Inflammatory macrophage treated with lipopolysaccharide for 4 hours (primary cell): ENCODE measurements around the gene IKZF3.
"Not testable (repeated sequence)": the region's sequence is repeated elsewhere in the genome, so short reads cannot be mapped to it uniquely, and the experiment has no call there.

Experiments used
- DNase-seq: peaks from one replicate; pipeline ENCODE4 v3.0.0-alpha.2; 2020

IKZF3 gene

DNA sequence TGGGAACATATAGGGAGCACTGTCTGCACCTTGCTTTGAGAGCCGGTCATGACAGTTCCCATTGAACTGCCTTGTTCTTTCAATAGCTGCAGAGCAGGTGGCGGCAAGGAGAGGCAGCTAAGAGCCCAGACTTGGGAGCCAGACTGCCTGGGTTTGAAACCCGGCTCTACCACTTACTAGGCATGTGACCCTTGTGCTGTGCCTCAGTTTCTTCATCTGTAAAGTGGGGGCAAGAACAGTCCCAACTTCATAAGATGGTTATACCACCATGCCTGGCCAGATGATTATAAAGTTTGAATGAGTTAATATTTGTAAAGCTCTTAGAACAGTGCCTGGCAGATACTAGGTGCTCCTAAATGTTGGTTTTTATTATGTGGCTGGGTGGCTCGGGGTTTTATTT is 149.9 kb downstream of the IKZF3 start:
- no peak for DNase-seq

- no peak for DNase-seq
Measured at GRCh38 chr17:39711851-39712250, 152.3 kb downstream of the IKZF3 start.

- not testable (repeated sequence) for DNase-seq
Measured at GRCh38 chr17:39711071-39711470, 153.0 kb downstream of the IKZF3 start.

DNA sequence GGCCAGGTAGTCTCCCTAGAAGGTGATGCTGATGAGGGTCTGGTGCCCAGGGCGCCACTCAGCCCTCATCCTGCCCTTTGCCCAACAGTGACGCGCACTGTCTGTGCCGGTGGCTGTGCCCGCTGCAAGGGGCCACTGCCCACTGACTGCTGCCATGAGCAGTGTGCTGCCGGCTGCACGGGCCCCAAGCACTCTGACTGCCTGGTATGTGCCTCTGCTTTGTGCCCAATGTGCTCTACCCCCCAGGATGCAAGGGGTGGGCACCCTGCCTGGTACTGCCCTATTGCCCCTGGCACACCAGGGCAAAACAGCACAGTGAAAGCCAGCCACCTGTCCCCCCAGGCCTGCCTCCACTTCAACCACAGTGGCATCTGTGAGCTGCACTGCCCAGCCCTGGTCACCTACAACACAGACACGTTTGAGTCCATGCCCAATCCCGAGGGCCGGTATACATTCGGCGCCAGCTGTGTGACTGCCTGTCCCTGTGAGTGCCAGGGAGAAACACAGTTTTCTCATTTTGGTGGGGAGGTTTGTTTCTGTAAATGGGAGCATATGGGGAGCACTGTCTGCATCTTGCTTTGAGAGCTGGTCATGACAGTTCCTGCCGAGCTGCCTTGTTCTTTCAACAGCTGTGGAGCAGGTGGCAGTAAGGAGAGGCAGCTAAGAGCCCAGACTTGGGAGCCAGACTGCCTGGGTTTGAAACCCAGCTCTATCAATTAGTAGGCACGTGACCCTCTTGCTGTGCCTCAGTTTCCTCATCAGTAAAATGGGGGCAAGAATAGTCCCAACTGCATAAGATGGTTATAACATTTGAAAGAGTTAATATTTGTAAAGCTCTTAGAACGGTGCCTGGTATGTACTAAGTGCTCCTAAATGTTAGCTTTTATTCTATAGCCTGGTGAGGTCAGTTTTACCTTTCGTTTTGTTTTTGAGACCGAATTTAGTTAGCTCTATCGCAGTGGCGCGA is 153.8 kb downstream of the IKZF3 start:
- DNase-seq, result no peak

DNA sequence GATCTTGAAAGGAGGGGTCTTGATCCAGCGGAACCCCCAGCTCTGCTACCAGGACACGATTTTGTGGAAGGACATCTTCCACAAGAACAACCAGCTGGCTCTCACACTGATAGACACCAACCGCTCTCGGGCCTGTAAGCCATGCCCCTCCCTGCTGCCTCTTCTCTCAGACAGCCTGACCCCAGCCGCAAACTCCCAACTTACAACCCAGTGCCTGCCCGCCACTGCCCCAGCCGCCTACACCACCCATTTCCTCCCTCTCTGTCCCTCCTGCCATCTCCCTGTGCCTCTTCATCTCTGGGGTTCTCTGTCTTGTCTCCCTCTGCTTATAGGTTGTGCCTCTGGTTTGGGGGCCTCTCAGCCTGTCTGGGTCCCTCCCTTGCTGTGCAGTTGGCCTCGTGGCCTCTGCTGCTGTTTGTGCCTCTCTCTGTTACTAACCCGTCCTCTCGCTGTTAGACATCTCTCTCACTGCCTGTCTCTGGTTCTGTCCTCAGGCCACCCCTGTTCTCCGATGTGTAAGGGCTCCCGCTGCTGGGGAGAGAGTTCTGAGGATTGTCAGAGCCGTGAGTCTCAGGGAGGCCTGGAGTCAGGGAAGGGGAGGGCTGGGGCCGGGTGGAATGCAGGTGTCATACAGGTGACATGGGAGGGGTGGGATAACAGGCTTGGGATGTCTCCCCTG is 154.7 kb downstream of the IKZF3 start:
- no peak for DNase-seq
